Astrocyte (in vitro differentiated cells and primary cell): ENCODE data around the gene ACHE.

Experiments used
- CTCF ChIP-seq: IDR thresholded peaks from 2 replicates; pipeline ENCODE4 v1.5.1; 2011; ENCODE audit warnings: low read depth, mild to moderate bottlenecking, inconsistent platforms, low read length, moderate library complexity; ENCODE audit not compliant: insufficient read depth
- EZH2 ChIP-seq: IDR thresholded peaks from 2 replicates; pipeline ENCODE4 v1.6.1; 2012; ENCODE audit warnings: mild to moderate bottlenecking, low read length, inconsistent platforms; ENCODE audit not compliant: insufficient read depth

GRCh38 chr7:100855515-100855914 is 40.2 kb downstream of the ACHE start:
- no peak for TF ChIP-seq CTCF
- no peak for TF ChIP-seq EZH2
